Measurements from ENCODE around the gene FIGLA. TPM values are rescaled to one million over a fixed set of nuclear protein-coding genes. Genes with fewer than 3 reads are reported as not detected.

Gene FIGLA
- total RNA-seq, 1 experiment from 2014 or later = not detected

GRCh38 chr2:70834106-70834505 is 43.7 kb upstream of the FIGLA start:
- H3K27me3 ChIP-seq (ENCODE audit: insufficient read depth, low read length) = no peaks in the 10 kb centered on the region
- H3K14ac ChIP-seq (ENCODE audit: insufficient read depth, low read length) = no peak overlapping the region
- H4K8ac ChIP-seq (replicated peaks; ENCODE audit: insufficient read length, low read depth, low read length) = no peak overlapping the region
- no peak overlapping the region for H4K91ac ChIP-seq (ENCODE audit: insufficient read length, low read depth, low read length)
- H3K79me1 ChIP-seq (ENCODE audit: insufficient read depth, low read depth, low read length, poor library complexity, severe bottlenecking) = no peaks in the 10 kb centered on the region
- no peak overlapping the region for H2BK120ac ChIP-seq (ENCODE audit: low read depth, low read length, poor library complexity, severe bottlenecking)
- no peak overlapping the region for H3K4me2 ChIP-seq (ENCODE audit: insufficient read depth, insufficient read length, low read length)
- no peak overlapping the region for H3T11ph ChIP-seq (ENCODE audit: low read length)
- no peak overlapping the region for H2BK15ac ChIP-seq (ENCODE audit: low read depth, low read length)
- H3K27ac Mint-ChIP-seq = no peak overlapping the region
- DNase-seq = no peak
- H3K27ac ChIP-seq (ENCODE audit: insufficient read length, low read depth, low read length) = no peak overlapping the region
- H2BK20ac ChIP-seq (ENCODE audit: low read depth, low read length, poor library complexity, severe bottlenecking) = no peak overlapping the region
- no peaks in the 10 kb centered on the region for H3K23me2 ChIP-seq (ENCODE audit: insufficient read length, low read depth, low read length, poor library complexity, severe bottlenecking)
- no peak overlapping the region for H2AFZ ChIP-seq (ENCODE audit: low read length)
- no peak overlapping the region for H3K56ac ChIP-seq (ENCODE audit: insufficient read length, low read depth, low read length)
- H3K36me3 Mint-ChIP-seq (ENCODE audit: insufficient read depth in 1 of 3, low read depth in 3 of 3) = no peaks in the 10 kb centered on the region
- no peak overlapping the region for H4K5ac ChIP-seq (ENCODE audit: insufficient read length, low read depth, low read length)
- no peak overlapping the region for H3K4ac ChIP-seq (ENCODE audit: low read depth, low read length)
- no peak for TF ChIP-seq CTCF (conservative IDR thresholded peaks at IDR 0.05)
- H4K20me1 ChIP-seq (ENCODE audit: control insufficient read depth, insufficient read depth, insufficient read length) = no peaks in the 10 kb centered on the region
- no peak overlapping the region for H3K23ac ChIP-seq (ENCODE audit: insufficient read length, low read depth, low read length)
- H3K9me3 ChIP-seq (ENCODE audit: control insufficient read depth, low read depth, low read length) = no peaks in the 10 kb centered on the region
- H3K27me3 Mint-ChIP-seq (ENCODE audit: low read depth) = peaks cover 48% of the 10 kb centered on the region
- peaks cover under 1 to 4% of the 10 kb centered on the region in 2 experiments; a peak in 3 of 4 replicates for H3K4me1 Mint-ChIP-seq
- no CpG with 5 or more reads among the region's 2 CpGs for WGBS (ENCODE audit: extremely low coverage, insufficient read length, low lambda C conversion rate)
- no peaks in the 10 kb centered on the region; the same call in 1 of the 2 replicates for H3K4me1 ChIP-seq (ENCODE audit: insufficient read depth, low read length)
- H3K79me2 ChIP-seq (ENCODE audit: insufficient read depth, low read length) = no peaks in the 10 kb centered on the region
- H3K9ac ChIP-seq (ENCODE audit: extremely low read depth, insufficient read length, low read length) = no peak overlapping the region
- no peak overlapping the region for H2BK12ac ChIP-seq (ENCODE audit: insufficient read length, low read depth, low read length)
- no peak overlapping the region for H2BK5ac ChIP-seq (ENCODE audit: insufficient read length, low read length)
- H3K9me3 Mint-ChIP-seq = no peaks in the 10 kb centered on the region
- no peak overlapping the region for H3K4me3 Mint-ChIP-seq
- H2AK5ac ChIP-seq (ENCODE audit: insufficient read length, low read length) = no peak overlapping the region
- no peak overlapping the region for H3K18ac ChIP-seq (ENCODE audit: insufficient read length, low read depth, low read length)

All from H9 (cell line).